Astrocyte (in vitro differentiated cells and primary cell): ENCODE results near the gene ERCC6. TPM values are rescaled to one million over a fixed set of nuclear protein-coding genes. Genes with fewer than 3 reads are reported as not detected.
A peak's percentile ranks its signal among the peaks of the same experiment; 100 is the strongest.

ENCODE experiments used
- DNase-seq: peaks from one replicate; pipeline ENCODE4 v3.0.0-alpha.2; 2010; ENCODE audit warnings: low read depth
- FAIRE-seq: peaks from 2 replicates; lab custom pipeline; 2011; peaks lifted over from hg19 to GRCh38; lab: Jason Lieb, UNC
- H2AFZ ChIP-seq: 2 replicates; pipeline ENCODE4 v1.6.0; 2012; ENCODE audit warnings: low read depth, low read length, inconsistent platforms
- H3K27ac ChIP-seq: 2 replicates; pipeline ENCODE4 v1.5.1; 2011; ENCODE audit warnings: low read depth, low read length, inconsistent platforms
- H3K27me3 ChIP-seq: 2 replicates; pipeline ENCODE4 v1.6.0; 2011; ENCODE audit warnings: low read length, inconsistent platforms; ENCODE audit not compliant: insufficient read depth
- H3K36me3 ChIP-seq: 2 replicates; pipeline ENCODE4 v1.5.1; 2011; ENCODE audit warnings: low read length, inconsistent platforms; ENCODE audit not compliant: insufficient read depth
- H3K4me1 ChIP-seq: 2 replicates; pipeline ENCODE4 v1.5.1; 2011; ENCODE audit warnings: low read length, inconsistent platforms; ENCODE audit not compliant: insufficient read depth
- H3K4me2 ChIP-seq: 2 replicates; pipeline ENCODE4 v1.6.0; 2012; ENCODE audit warnings: low read length, inconsistent platforms
- H3K4me3 ChIP-seq: 2 replicates; pipeline ENCODE4 v1.5.1; 2011; ENCODE audit warnings: low read depth, mild to moderate bottlenecking, low read length, inconsistent platforms; ENCODE audit not compliant: insufficient read depth
- H3K79me2 ChIP-seq: 2 replicates; pipeline ENCODE4 v1.6.0; 2012; ENCODE audit warnings: mild to moderate bottlenecking, low read length, inconsistent platforms; ENCODE audit not compliant: insufficient read depth
- H3K9ac ChIP-seq: 2 replicates; pipeline ENCODE4 v1.6.0; 2012; ENCODE audit warnings: mild to moderate bottlenecking, low read length, inconsistent platforms
- H3K9me3 ChIP-seq: 2 replicates; pipeline ENCODE4 v1.5.1; 2012; ENCODE audit warnings: low read depth, mild to moderate bottlenecking, low read length, inconsistent platforms; ENCODE audit not compliant: insufficient read depth
- H4K20me1 ChIP-seq: 2 replicates; pipeline ENCODE4 v1.6.0; 2012; ENCODE audit warnings: low read length, inconsistent platforms; ENCODE audit not compliant: insufficient read depth
- H3K27ac Mint-ChIP-seq: one replicate; pipeline ENCODE4 v1.8.0; 2021; ENCODE audit warnings: mild to moderate bottlenecking, mixed read lengths; ENCODE audit not compliant: unreplicated experiment
- H3K27me3 Mint-ChIP-seq: one replicate; pipeline ENCODE4 v1.8.0; 2021; ENCODE audit warnings: low read depth, mixed read lengths; ENCODE audit not compliant: unreplicated experiment
- H3K36me3 Mint-ChIP-seq: one replicate; pipeline ENCODE4 v1.8.0; 2021; ENCODE audit warnings: low read depth, mixed read lengths; ENCODE audit not compliant: unreplicated experiment
- H3K4me1 Mint-ChIP-seq: one replicate; pipeline ENCODE4 v1.8.0; 2021; ENCODE audit warnings: low read depth, mixed read lengths; ENCODE audit not compliant: unreplicated experiment
- H3K4me3 Mint-ChIP-seq: one replicate; pipeline ENCODE4 v1.8.0; 2021; ENCODE audit warnings: mild to moderate bottlenecking, moderate library complexity, mixed read lengths; ENCODE audit not compliant: unreplicated experiment
- H3K9me3 Mint-ChIP-seq: one replicate; pipeline ENCODE4 v1.8.0; 2021; ENCODE audit warnings: mild to moderate bottlenecking, mixed read lengths; ENCODE audit not compliant: unreplicated experiment
- EZH2 ChIP-seq: IDR thresholded peaks from 2 replicates; pipeline ENCODE4 v1.6.1; 2012; ENCODE audit warnings: mild to moderate bottlenecking, low read length, inconsistent platforms; ENCODE audit not compliant: insufficient read depth
- total RNA-seq: library from RNA; stranded (reverse); gene quantifications from 2 replicates; pipeline ENCODE4 v1.2.1, GENCODE V29; 2021
- TF ChIP-seq, protein P1 (sequence below): IDR thresholded peaks from 2 replicates; pipeline ENCODE4 v1.5.1; 2011; ENCODE audit warnings: low read depth, mild to moderate bottlenecking, inconsistent platforms, low read length, moderate library complexity; ENCODE audit not compliant: insufficient read depth

Gene ERCC6
- total RNA-seq, 1 donor from 2014 or later = 22.3 TPM

DNA sequence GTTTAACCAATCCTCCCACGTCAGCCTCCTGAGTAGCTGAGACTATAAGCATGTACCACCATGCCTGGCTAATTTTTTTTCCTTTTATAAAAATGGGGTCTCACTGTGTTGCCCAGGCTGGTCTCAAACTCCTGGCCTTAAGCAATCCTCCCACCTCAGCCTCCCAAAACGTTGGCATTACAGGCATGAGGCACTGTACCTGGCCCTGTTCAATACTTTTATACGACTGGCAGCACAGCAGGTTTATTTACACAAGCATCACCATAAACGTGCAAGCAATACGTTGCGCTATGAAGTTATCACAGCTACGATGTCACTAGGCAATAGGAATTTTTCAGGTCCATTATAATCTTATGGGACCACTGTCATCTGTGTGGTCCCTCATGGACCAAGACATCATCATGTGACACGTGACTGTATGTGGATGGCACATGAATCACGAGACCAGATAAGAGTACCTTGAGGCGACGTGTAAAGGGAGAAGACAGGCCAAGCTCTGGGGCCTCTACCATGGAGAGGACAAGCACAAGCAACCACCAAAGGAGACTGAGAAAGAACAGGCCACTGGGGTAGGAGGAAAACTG is 36.7 kb upstream of the ERCC6 start:
- Histone ChIP-seq H2AFZ (no peak overlapping the region), H3K79me2 (no peaks in the 10 kb centered on the region), H4K20me1 (no peaks in the 10 kb centered on the region), H3K4me3 (no peak overlapping the region), H3K9me3 (no peaks in the 10 kb centered on the region), H3K4me1 (no peaks in the 10 kb centered on the region), H3K36me3 (no peaks in the 10 kb centered on the region), H3K27ac (no peak overlapping the region), H3K9ac (no peak overlapping the region), H3K4me2 (no peak overlapping the region), H3K27me3 (no peaks in the 10 kb centered on the region)
- DNase-seq = no peak
- Mint-ChIP-seq H3K36me3 (no peaks in the 10 kb centered on the region), H3K4me3 (no peak overlapping the region), H3K27ac (no peak overlapping the region), H3K9me3 (peaks cover 2% of the 10 kb centered on the region), H3K4me1 (peaks cover 3% of the 10 kb centered on the region), H3K27me3 (peaks cover 11% of the 10 kb centered on the region)
- no peak for TF ChIP-seq EZH2
- TF ChIP-seq, protein P1, sequence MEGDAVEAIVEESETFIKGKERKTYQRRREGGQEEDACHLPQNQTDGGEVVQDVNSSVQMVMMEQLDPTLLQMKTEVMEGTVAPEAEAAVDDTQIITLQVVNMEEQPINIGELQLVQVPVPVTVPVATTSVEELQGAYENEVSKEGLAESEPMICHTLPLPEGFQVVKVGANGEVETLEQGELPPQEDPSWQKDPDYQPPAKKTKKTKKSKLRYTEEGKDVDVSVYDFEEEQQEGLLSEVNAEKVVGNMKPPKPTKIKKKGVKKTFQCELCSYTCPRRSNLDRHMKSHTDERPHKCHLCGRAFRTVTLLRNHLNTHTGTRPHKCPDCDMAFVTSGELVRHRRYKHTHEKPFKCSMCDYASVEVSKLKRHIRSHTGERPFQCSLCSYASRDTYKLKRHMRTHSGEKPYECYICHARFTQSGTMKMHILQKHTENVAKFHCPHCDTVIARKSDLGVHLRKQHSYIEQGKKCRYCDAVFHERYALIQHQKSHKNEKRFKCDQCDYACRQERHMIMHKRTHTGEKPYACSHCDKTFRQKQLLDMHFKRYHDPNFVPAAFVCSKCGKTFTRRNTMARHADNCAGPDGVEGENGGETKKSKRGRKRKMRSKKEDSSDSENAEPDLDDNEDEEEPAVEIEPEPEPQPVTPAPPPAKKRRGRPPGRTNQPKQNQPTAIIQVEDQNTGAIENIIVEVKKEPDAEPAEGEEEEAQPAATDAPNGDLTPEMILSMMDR = no peak
- no peak for FAIRE-seq

DNA sequence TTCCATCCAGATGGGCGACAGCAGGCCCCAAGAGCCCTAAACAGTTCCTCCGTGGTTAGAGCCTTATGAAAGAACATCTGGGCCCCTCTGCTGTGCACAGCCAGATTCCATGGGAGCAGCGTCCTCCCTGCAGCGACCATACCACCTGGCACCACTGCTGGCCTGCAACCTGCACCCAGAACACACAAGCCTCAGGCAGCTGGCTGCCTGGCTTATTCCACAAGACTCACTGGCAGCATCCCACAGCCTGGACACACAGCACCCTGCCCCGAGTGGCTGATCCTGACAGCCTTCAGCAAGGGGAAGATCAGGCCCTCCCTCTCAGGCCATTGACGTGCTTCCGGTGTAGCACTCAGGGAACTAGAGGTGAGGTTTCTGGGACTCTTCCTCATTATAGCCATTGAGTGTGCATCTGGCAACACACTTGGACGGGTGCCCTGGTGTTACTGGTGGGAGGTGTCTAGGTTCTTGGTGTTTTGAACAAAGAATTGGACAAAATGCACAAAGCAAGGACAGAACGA is 33.7 kb upstream of the ERCC6 start:
- Histone ChIP-seq H3K9me3 (no peaks in the 10 kb centered on the region), H3K36me3 (no peaks in the 10 kb centered on the region), H3K4me1 (peaks cover 4% of the 10 kb centered on the region), H3K9ac (no peak overlapping the region), H3K27ac (no peak overlapping the region), H3K79me2 (no peaks in the 10 kb centered on the region), H4K20me1 (no peaks in the 10 kb centered on the region), H3K4me3 (no peak overlapping the region), H3K4me2 (no peak overlapping the region), H3K27me3 (no peaks in the 10 kb centered on the region), H2AFZ (no peak overlapping the region)
- no peak for FAIRE-seq
- H3K36me3 Mint-ChIP-seq = no peaks in the 10 kb centered on the region
- H3K27ac Mint-ChIP-seq = no peak overlapping the region
- H3K27me3 Mint-ChIP-seq = peaks cover 17% of the 10 kb centered on the region
- TF ChIP-seq, protein P1 = no peak
- no peak for TF ChIP-seq EZH2
- no peak for DNase-seq
- H3K4me3 Mint-ChIP-seq = no peak overlapping the region
- H3K9me3 Mint-ChIP-seq = peaks cover 10% of the 10 kb centered on the region
- H3K4me1 Mint-ChIP-seq = peaks cover 21% of the 10 kb centered on the region

DNA sequence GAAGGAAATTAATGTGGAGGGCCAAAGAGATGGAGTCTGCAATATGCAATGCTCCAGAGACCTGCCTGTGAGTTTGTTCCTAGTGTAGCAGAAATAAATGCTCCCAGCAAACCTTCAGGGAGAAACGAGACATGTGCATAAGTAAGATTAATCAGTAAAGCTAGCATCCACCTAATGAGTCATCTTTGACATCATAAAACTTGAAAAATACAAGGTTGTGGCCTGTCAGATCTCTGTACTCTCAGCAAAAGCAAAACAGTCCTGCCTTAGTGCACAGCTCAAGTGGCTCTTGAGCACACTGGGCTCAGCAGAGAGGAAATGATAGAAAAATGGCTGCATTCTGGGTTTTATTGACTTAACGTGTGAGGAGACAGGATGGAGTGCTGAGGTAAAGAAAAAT is 32.5 kb upstream of the ERCC6 start:
- Mint-ChIP-seq H3K4me1 (peaks cover 21% of the 10 kb centered on the region), H3K36me3 (no peaks in the 10 kb centered on the region), H3K9me3 (peaks cover 15% of the 10 kb centered on the region), H3K4me3 (no peak overlapping the region), H3K27me3 (peaks cover 13% of the 10 kb centered on the region), H3K27ac (no peak overlapping the region)
- no peak overlapping the region for H2AFZ ChIP-seq
- H4K20me1 ChIP-seq = no peaks in the 10 kb centered on the region
- H3K9me3 ChIP-seq = no peaks in the 10 kb centered on the region
- H3K27me3 ChIP-seq = no peaks in the 10 kb centered on the region
- no peak overlapping the region for H3K27ac ChIP-seq
- no peaks in the 10 kb centered on the region for H3K36me3 ChIP-seq
- H3K4me3 ChIP-seq = no peak overlapping the region
- no peak for FAIRE-seq
- peaks cover 4% of the 10 kb centered on the region for H3K4me1 ChIP-seq
- H3K9ac ChIP-seq = no peak overlapping the region
- no peak overlapping the region for H3K4me2 ChIP-seq
- DNase-seq = peak; percentile 67
- no peak for TF ChIP-seq EZH2
- no peaks in the 10 kb centered on the region for H3K79me2 ChIP-seq
